HPDE6-E6E7 (cell line): ENCODE measurements around the gene NCEH1.
"Not testable (repeated sequence)": the region's sequence is repeated elsewhere in the genome, so short reads cannot be mapped to it uniquely, and the experiment has no call there.

ENCODE experiments used
- DNase-seq: peaks from one replicate; pipeline ENCODE4 v3.0.0; 2011; ENCODE audit warnings: missing footprints; ENCODE audit errors: extremely low spot score

The NCEH1 gene, protein sequence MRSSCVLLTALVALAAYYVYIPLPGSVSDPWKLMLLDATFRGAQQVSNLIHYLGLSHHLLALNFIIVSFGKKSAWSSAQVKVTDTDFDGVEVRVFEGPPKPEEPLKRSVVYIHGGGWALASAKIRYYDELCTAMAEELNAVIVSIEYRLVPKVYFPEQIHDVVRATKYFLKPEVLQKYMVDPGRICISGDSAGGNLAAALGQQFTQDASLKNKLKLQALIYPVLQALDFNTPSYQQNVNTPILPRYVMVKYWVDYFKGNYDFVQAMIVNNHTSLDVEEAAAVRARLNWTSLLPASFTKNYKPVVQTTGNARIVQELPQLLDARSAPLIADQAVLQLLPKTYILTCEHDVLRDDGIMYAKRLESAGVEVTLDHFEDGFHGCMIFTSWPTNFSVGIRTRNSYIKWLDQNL

DNA sequence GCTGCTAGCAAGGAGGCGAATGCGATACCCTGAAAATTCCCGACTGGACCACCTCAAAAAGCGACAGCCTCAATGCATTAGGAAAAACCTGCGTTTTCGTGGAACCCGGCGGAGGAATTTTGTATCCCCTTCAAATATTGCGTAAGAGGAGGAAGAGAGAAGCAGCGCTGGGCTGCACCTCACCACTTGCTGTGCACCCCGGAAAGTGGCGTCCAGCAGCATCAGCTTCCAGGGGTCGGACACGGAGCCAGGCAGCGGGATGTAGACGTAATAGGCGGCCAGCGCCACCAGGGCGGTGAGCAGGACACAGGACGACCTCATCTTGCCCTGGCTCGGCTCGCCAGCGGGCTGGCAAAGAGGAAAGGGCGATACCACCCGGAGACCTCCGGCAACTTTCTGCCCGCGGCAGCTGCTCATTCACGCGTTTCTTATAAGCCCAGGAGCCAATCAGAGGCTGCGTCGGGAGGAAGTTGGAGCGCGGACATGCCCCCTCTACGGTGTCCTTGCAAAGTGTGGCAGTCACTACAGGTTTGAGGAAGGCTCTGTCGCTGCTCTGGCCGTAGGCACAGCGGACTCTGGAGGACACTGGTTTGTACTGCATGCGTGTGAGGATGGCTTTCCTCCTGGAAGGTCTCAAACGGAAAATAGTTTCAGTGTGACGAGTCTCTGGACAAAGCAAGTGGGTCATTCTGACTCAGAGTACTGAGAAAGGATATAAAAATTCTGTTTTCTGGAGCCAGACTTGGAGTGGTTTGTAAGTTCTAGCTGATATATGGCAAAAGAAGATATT is at the start of gene NCEH1:
NCEH1 (minus strand) TSS at position 404 of the 790 bp plus-strand sequence; CDS start at position 321, 83 bp downstream.
- DNase-seq = peak; percentile 94

DNA sequence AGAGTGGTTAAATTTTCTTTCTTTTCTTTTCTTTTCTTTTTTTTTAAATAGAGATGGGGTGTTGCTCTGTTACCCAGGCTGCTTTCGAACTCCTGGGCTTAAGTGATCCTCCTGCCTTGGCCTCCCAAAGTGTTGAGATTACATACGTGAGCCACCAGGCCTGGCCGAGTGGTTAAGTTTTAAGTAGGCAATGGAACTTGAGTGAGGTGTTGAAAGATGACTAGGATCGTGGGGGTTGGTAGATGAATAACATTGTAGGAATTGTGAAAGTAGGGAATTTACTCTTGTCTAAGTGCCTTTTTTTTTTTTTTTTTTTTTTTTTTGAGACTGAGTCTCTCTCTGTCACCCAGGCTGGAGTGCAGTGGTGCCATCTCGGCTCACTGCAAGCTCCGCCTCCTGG is 49.5 kb upstream of the NCEH1 start:
- not testable (repeated sequence) for DNase-seq

DNA sequence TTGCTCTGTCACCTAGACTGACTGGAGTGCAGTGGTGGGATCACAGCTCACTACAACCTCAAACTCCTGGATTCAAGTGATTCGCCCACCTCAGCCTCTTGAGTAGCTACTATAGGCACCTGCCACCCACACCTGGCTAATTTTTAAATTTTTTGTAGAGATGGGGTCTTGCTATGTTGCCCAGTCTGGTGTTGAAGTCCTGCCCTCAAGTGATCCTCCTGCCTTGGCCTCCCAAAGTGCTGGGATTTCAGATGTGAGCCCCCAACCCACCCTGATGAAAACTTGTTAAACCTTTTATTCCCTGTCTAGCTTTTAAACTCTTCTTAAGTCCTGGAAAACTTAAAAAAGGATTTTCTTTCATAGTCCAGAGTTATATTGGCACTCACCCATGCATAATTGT is 42.3 kb upstream of the NCEH1 start:
- no peak for DNase-seq

DNA sequence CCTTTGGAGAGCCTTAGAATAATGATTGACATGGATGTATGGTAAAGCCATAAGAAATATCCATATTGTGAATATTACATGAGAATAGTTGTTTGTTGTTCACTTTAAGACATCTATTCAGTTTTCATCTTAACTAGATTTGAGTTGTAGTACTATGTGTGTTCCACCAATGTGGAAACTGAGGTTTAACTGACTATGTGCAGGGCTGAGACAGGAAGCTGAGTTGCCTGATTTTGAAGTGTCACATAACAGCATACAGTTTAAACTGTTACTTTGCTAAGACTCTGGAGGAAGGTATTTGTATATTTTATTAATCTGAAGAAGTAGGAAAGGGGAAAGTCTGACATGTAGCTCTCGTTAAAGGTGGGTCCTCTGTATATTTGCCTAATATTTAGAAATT is 41.8 kb upstream of the NCEH1 start:
- no peak for DNase-seq

DNA sequence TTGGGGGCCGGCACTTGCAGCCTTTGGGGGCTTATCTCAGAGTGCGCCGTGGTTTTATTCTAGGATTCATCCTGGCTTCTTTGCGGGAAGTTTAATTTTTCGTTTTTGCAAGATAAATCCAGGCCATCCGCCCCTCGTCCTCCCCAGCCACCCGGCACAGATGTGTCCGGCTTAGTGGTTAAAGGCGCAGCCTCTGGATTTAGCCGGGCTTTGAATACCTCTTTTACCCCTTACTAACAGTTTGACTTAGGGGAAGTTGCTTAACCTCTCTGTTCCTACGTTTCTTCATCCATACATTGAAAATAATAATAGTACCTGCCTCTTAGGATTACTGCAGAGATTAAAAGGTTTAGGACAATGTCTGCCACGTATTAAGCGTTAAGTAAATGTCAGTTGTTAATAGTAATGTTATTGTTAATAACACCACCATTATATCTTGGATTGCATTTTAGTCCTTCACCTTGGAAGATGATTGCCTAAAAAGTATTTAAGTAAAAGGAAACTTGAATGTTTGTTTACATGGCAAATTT is 40.4 kb upstream of the NCEH1 start:
- DNase-seq = no peak

DNA sequence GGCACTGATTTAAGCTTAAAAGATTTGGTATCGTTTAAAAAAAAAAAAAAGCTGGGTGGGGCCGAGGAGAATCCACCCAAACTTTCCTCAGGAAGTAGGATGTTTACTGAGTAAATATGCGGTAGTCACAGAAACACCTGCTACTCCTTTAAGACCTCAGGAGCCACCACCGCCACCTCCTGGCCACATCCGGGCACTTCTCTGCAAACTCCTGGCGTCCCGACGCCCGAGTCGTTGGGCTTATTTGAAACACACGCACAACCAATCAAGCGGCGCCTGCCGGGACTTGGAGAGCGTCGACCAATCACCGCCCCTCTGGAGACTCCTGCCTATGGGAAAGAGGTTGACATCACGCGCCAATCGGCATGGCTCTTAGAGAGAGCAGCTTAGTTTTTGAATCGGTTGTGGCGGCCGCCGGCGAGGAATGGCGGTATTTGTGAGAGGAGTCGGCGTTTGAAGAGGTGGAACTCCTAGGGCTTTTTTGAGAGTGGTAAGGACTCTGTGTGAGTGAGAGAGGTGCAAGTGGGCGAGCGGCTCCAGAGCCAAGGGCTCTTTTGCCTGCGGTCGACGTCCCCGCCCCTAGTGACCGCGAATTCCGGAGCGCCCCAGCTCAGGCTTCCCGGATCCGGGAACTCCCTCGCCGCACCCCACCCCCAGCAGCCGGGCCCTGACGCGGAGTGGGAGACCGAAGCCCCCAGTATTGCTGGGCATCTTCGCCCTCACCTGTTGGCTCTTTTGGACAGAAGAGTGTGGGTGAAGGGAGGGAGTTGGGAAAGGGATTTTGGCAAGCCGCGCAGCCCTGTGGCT is 39.7 kb upstream of the NCEH1 start, which contains the start of gene ECT2:
ECT2 (plus strand) TSS at position 359 of the 807 bp plus-strand sequence. CDS start 3,805 bp downstream, outside the sequence.
- DNase-seq = peak; percentile 97

DNA sequence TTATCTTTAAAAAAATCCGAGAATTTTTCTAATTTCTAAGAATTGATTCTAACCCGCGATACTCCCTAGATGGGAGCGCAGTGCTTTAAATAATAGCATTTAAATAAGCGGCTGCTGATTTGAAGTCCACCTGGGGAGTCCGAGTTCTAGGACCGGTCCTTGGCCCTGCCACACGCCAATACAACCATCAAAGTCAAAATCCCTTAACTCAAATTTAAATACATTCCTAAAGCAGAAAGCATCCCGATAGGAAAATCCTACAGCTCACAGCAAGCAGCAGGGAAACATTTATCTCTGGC is 39.2 kb upstream of the NCEH1 start:
- no peak for DNase-seq

DNA sequence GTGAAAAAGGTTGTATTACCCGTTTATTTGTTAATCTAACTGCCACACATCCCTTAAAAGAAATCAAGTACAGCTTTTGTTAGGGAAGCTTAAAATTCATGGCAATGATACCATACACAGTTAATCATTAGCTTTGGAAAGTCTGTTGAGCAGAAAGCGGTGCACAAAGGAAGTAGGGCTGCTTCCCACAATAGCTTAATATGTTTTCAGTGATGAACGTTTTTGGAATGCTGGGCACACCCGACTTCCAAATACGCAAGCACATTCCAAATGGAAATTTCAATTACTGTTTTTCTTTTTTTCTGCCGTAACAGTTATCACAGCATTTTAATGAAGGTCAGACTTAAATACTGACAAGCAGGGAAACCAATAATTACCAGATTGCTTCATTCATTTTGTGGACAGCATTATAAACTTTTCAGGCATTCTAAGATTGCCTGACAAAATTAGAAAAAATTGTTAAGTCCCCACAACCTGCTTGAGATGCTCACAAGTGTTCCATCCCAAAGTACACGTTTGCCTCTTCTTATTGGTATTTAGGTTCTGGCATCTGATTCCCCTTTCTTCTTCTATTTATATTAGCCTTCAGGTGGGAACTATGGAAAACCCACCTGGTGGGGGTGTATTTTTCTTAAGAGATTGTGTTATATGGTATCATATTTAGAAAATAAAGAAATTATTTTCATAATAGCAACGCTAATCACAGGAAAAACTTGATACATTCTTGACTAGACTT is 38.5 kb upstream of the NCEH1 start:
- DNase-seq = peak; percentile 45

DNA sequence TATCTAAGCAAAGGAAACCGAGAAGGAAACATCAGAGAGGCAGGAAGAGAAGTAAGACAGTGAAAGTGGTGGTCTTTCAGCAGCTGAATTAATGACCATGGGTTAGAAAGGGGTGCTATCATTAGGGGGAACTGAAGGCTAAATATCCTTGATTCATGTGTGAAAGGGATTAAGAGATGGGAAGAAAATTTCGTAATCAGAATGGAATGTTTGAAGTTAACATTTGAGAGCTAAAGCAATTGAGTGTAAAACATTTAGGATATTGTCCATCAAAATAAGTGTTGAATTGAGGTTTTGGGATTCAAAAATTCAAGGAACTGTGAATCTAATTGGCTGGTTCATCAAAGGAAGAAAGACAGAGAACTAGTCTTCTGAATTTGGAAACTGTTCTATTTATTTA is 35.6 kb upstream of the NCEH1 start:
- DNase-seq = no peak

DNA sequence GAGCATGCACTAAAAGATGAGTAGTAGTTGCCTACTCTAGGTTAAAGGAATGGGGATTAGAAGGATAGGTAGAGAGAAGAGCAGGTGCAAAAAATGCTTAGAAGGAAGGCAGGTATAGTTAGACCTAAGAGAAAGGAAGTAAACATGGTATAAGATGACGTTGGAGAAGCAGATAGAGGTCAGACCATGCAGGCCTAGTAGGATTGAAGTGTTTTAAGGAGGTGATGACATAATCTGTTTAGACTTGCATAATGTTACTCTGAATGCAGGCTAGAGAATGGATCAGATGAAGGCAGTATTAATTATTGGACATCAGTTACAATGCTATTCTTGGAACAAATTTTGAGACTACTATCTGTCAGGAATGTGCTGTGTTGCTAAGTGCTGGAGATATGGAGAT is 28.6 kb upstream of the NCEH1 start:
- DNase-seq = no peak

DNA sequence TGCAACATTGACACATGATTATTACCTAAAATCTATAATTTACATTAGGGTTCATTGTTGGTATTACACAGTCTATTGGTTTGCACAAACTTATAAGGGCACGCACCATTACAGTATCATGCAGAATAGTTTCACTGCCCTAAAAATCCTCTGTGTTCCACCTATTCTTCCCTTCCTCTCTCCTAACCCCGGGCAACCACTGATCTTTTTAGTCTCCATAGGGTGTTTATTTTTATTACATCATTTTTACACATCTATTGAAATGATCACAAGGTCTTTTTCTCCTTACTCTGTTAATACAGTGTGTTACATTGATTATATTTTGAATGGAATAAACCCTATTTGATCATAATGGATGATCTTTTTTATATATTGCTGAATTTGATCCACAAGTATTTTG is 24.1 kb upstream of the NCEH1 start:
- no peak for DNase-seq

DNA sequence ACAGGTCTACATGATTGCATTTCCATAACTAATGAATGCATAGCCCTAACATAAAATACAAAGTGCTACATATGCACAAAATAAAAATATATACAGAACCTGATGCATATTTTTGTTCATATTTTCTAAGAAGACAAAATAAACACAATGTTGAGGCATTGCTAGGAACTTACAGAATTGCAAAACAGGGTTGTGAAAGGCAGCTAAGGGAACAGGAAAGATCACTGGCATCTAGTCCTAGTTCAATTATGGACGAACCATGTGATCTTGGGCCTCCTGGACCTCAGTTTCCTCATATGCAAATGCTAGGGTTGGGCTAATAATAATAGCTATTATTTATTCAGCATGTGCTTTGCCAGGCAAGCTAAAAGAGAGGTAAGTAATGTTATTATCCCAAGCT is 15.5 kb upstream of the NCEH1 start:
- no peak for DNase-seq

DNA sequence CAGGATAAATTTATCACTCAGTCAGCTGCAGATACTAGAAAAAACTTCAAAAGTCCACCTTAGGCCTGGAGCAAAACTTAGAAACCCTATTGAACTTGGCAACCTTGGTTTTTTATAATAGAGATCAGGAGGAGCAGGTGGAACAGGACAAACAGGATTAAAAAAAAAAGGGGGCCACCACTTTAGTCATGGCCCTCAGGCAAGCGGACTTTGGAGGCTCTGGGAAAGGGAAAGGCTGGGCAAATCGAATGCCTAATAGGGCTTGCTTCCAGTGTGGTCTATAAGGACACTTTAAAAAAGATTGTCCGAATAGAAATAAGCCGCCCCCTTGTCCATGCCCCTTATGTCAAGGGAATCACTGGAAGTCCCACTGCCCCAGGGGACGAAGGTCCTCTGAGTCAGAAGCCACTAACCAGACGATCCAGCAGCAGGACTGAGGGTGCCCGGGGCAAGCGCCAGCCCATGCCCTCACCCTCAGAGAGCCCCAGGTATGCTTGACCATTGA is 11.7 kb upstream of the NCEH1 start:
- DNase-seq = not testable (repeated sequence)

DNA sequence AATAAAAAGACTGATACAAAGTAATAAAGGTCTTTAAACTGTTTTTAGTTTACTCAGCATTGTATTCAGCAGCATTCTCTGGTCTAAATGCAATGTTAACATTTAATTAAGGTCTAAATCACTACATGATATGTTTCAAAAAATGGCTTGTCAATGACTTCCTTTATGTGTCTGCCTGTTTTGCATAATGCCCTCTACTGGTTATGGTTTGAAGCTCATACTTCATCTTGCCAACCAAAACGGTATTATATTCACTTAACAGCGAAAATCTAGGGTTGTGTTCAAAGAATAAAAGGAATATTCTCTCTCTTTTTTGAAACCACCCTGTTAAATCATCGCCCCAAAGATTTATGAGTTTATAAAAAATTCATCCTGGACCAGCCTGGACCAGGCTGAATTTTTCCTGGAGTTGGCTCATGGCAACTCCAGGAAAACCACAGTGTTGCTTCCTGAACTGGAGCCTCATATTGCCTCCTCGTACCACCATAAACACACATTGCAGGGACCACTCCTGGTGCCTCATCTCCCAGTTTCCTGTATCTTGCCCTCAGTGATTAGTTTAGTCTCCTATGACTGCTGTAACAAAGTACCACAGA is 6.7 kb upstream of the NCEH1 start:
- DNase-seq = no peak

DNA sequence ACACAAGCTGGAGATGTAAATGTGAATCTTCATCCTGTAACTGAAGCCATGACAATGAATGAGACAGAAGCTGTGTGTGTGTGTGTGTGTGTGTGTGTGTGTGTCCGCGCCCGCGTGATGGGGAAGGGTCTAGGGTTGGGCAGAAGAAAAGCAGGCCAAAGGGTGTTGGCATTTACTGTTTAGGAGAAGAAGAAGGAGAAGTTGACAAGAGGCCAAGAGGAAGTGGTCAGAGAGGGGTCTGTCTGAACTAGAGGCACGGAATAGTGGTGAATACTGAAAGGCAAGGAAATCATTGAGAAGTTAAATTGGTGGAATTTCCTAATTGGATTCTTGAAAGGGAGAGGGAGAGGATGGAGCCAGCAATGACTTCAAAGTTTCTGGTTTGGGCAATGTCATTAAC is 5.6 kb upstream of the NCEH1 start:
- DNase-seq = no peak

DNA sequence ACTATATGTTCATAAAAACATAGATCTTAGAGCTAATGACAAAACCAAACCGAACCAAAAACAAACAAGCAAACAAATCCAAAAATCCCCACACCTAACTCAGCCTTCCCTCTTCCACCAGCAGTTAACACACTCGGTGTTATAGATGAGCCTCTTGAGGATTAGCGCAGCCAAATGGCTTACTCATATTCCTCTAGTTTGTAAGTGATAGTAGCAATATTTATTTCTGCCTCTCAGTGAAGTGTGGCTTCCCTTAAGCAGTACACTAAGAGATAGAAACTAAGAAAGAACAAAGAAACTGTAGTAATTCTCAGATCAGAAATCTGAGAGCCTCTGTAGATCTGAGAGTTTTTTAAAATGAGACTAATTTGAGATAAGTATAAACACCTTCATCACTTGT is 2.4 kb upstream of the NCEH1 start:
- no peak for DNase-seq

DNA sequence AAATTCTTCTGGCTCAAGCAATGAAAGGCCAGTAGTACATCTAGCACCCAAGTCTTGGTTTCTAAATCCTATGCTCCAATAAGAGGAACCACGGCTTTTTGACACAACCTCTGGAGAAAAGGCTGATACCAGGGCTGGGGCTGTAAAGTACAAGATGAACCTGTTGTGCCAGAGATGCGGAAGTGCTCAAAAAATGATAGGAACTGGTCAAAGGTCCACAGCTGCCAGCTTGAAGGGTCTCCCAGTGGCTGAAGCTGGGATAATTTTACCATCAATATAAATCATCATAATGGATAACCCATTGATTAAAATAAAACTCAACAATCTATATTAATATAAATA is 558 bp upstream of the NCEH1 start:
- peak; percentile 47 for DNase-seq

DNA sequence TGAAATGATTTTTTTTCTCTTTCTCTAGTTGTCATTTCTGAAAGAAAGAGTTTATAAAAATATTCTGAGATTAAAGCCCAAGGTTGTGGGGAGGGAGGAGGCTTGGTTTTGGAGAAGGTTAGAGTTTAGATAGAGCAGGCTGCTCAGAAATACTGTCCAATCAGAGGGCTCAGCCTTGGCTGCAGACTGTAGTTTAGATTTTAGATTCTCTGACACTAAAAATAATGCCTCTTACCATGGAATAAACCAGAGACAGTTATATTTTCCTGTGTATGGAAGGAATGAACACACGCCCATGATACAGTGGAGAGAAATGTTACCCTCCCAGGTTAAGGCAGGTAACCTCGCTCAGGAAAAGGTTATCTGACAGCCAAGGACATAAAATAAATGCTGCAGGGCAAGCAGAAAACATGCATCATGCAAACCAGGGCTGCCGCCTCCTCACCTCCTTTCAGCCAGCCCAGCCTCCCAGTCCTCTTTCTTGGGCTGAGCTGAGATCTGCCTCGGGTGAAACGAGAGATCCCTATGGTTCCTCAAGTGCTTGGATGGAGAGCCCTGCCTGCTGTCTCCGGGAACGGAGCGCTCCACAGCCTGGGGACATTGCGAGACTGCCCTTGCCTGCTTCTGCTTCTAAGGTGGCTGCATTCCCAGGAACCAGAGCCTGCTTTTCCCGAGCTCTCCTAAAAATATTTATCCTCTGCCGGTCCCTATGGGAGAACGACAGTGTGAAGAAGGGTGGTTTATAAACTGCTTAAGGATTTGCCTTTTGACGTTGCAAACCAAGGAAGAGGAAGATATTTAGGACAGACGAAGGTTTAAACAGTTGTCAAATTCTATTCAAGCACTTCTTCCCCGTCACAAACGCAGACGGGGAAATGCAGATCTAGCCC is 848 bp downstream of the NCEH1 start:
- DNase-seq = peak; percentile 33

DNA sequence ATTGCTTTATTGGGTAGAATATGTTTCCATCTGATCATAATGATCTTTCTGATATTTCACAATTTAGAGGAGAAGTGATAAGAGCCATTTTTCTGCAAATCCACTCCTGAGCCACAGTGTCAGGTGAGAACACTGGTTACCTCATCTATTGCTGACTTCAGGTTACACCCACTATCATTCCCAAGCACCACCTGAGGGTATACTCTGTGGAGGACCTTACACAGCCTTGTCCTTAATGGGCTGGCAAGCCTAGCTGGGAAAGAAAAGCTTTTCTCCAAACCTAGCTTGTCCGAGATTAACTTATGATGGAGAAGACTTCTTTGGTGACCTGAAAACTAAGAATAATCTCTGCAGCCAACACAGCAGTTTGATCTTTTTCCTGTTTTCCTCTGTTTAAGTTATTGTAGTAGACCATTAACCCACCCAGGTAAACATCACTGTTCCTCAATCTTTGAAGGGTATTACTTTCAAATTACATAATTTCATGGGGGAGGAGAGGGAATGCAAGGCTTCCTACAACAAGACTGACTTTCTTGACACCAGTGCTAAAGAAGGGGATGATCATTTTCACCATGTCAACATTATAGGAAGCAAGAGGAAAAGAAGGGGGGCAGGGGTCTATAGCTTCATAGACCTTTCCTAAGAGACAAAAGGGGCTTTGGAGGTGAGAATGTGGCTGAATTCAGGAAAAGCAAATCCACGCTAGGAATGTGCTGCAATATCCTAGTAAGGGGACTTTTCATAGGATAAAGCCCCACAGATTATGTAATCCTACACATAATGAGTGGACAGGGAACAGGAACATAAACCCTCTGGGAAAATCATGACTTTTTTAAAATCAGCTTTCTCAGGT is 1.7 kb downstream of the NCEH1 start:
- no peak for DNase-seq
